K562 (cell line): ENCODE results near the gene SETD4. TPM values are rescaled to one million over a fixed set of nuclear protein-coding genes. Genes with fewer than 3 reads are reported as not detected.
A peak's percentile ranks its signal among the peaks of the same experiment; 100 is the strongest.

Experiments used
- CBFA2T2 ChIP-seq: fragments of 450-650 bp; conservative IDR thresholded peaks from 2 replicates; pipeline ENCODE4 v1.6.1; 2017; ENCODE audit warnings: mild to moderate bottlenecking
- CBFA2T3 ChIP-seq: fragments of 450-650 bp; IDR thresholded peaks from 2 replicates; pipeline ENCODE4 v1.6.1; 2017
- CTCF ChIP-seq, 3 experiments: IDR thresholded peaks in 2 of 3; conservative IDR thresholded peaks in 1 of 3; 2 replicates each; pipeline ENCODE4 v1.5.1; 2011 to 2012; ENCODE audit warnings: low read length in 3 of 3, mild to moderate bottlenecking in 3 of 3, control low read depth in 2 of 3, improper control_type of control experiment in 1 of 3, inconsistent platforms in 1 of 3, low read depth in 1 of 3, mixed read lengths in 1 of 3, moderate library complexity in 1 of 3; ENCODE audit not compliant: insufficient read depth in 2 of 3
- KHSRP ChIP-seq: fragments of 450-650 bp; IDR thresholded peaks from 2 replicates; pipeline ENCODE4 v1.6.1; 2017
- SRSF1 ChIP-seq: fragments of 200-400 bp; formaldehyde crosslinking; IDR thresholded peaks from 2 replicates; pipeline ENCODE4 v1.6.1; 2017; ENCODE audit warnings: mild to moderate bottlenecking, low read depth, low read length, moderate library complexity
- ZBTB33 ChIP-seq: sonication (generic); formaldehyde crosslinking; IDR thresholded peaks from 2 replicates; pipeline ENCODE4 v1.8.1; 2023; ENCODE audit warnings: mild to moderate bottlenecking, missing genetic modification reagents
- ZNF609 ChIP-seq: sonication (generic); formaldehyde crosslinking; IDR thresholded peaks from 2 replicates; pipeline ENCODE4 v1.8.1; 2023; ENCODE audit warnings: missing genetic modification reagents, mild to moderate bottlenecking, borderline replicate concordance
- ZNF77 ChIP-seq: fragments of 250-450 bp; sonication (Bioruptor Pico); IDR thresholded peaks from 2 replicates; pipeline ENCODE4 v1.5.0; 2020
- polyA plus RNA-seq, 8 experiments: library from polyadenylated mRNA; depleted of rRNA in 4 of 8; stranded (reverse) in 5 of 8; unstranded in 3 of 8; fragments of >200 nt; fragmentation: Nextera tagmentation in 2 of 8; fragmentation: Illumina TruSeq in 1 of 8; extraction: Ambion mirVana in 2 of 8; extraction: Trizol in 1 of 8; gene quantifications; 2 replicates each; pipeline versions ENCODE4 v1.2.1 to v1.2.3, GENCODE V29; 2011 to 2014; ENCODE audit warnings: inconsistent platforms in 1 of 8, missing spikeins in 1 of 8
- total RNA-seq, 7 experiments: library from RNA; depleted of rRNA in 6 of 7; stranded (reverse); fragments of >200 nt in 6 of 7; fragmentation: Illumina TruSeq in 2 of 7; extraction: Trizol in 2 of 7; gene quantifications; 2 replicates each; pipeline versions ENCODE4 v1.2.1 to v1.2.3, GENCODE V29; 2011 to 2021; ENCODE audit warnings: low replicate concordance in 1 of 7
- TF ChIP-seq, protein P1 (sequence below): sonication (generic); formaldehyde crosslinking; IDR thresholded peaks from 2 replicates; pipeline ENCODE4 v1.8.0; 2022; ENCODE audit warnings: missing genetic modification reagents, mild to moderate bottlenecking, moderate library complexity, borderline replicate concordance
- TF ChIP-seq, protein P2 (sequence below): fragments of 250-450 bp; sonication (Bioruptor Pico); IDR thresholded peaks from 2 replicates; pipeline ENCODE4 v1.5.0; 2021; ENCODE audit warnings: mild to moderate bottlenecking, borderline replicate concordance

Gene SETD4
- total and polyA plus RNA-seq, 9 of the 15 experiments (the other 6 are each of a cell fraction or from before 2014, with no cell fraction given): 16.1 to 51.3 (median 25.7) TPM

- TF ChIP-seq CTCF (IDR thresholded peaks at IDR 0.05 in 2 of 3, conservative IDR thresholded peaks at IDR 0.05 in 1 of 3; ENCODE audit: insufficient read depth in 2 of 3, low read depth in 1 of 3, low read length in 3 of 3): peak; percentile 11 to 33 (median 30); a peak in 2 of 6 replicates
- TF ChIP-seq, protein P1, sequence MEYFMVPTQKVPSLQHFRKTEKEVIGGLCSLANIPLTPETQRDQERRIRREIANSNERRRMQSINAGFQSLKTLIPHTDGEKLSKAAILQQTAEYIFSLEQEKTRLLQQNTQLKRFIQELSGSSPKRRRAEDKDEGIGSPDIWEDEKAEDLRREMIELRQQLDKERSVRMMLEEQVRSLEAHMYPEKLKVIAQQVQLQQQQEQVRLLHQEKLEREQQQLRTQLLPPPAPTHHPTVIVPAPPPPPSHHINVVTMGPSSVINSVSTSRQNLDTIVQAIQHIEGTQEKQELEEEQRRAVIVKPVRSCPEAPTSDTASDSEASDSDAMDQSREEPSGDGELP (CRISPR knock-in tag): peak; percentile 28; the same call in 1 of the 2 replicates
- no peak for TF ChIP-seq ZNF609
- 0 out of 2 replicates have a peak, but pooled peaks have one; percentile 12 for TF ChIP-seq CBFA2T2
- TF ChIP-seq CBFA2T3: peak; percentile 49; the same call in 1 of the 2 replicates
- TF ChIP-seq, protein P2, sequence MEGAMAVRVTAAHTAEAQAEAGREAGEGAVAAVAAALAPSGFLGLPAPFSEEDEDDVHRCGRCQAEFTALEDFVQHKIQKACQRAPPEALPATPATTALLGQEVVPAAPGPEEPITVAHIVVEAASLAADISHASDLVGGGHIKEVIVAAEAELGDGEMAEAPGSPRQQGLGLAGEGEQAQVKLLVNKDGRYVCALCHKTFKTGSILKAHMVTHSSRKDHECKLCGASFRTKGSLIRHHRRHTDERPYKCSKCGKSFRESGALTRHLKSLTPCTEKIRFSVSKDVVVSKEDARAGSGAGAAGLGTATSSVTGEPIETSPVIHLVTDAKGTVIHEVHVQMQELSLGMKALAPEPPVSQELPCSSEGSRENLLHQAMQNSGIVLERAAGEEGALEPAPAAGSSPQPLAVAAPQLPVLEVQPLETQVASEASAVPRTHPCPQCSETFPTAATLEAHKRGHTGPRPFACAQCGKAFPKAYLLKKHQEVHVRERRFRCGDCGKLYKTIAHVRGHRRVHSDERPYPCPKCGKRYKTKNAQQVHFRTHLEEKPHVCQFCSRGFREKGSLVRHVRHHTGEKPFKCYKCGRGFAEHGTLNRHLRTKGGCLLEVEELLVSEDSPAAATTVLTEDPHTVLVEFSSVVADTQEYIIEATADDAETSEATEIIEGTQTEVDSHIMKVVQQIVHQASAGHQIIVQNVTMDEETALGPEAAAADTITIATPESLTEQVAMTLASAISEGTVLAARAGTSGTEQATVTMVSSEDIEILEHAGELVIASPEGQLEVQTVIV: no peak
- no peak for TF ChIP-seq KHSRP
- TF ChIP-seq SRSF1: no peak
- no peak for TF ChIP-seq ZBTB33
- TF ChIP-seq ZNF77 (CRISPR knock-in tag): no peak
These were observed 24.9 kb downstream of the SETD4 start (continued) for GRCh38 chr21:36035381-36035791.
